NOMO-1 (cell line): ENCODE results near the gene RTCB.

Experiments
- DNase-seq, 2 experiments: peaks; one replicate each; lab custom pipeline; 2025; ENCODE audit not compliant: unreplicated experiment in 2 of 2; lab: John Stamatoyannopoulos, UW

RTCB gene

GRCh38 chr22:32411829-32412592 is at the start of gene RTCB:
TSS of gene RTCB (minus strand) at chr22:32412247. CDS start at chr22:32412156, 91 bp downstream.
- peak; percentile 80 to 81 for DNase-seq

- DNase-seq = no peak
These were observed 45.0 kb upstream of the RTCB start for GRCh38 chr22:32457031-32457430.

- DNase-seq = no peak
These were observed 36.9 kb upstream of the RTCB start for GRCh38 chr22:32448980-32449379.

- no peak for DNase-seq
These were observed 34.3 kb upstream of the RTCB start for GRCh38 chr22:32446321-32446720.

- no peak for DNase-seq
These were observed 32.0 kb upstream of the RTCB start for GRCh38 chr22:32444068-32444467.

GRCh38 chr22:32430352-32430751 is 18.3 kb upstream of the RTCB start:
- no peak for DNase-seq

GRCh38 chr22:32426881-32427280 is 14.8 kb upstream of the RTCB start:
- DNase-seq = no peak

GRCh38 chr22:32423664-32424063 is 11.6 kb upstream of the RTCB start:
- no peak for DNase-seq

- no peak for DNase-seq
These were observed 10.0 kb upstream of the RTCB start for GRCh38 chr22:32422062-32422461.

- DNase-seq = no peak
These were observed 9.4 kb upstream of the RTCB start for GRCh38 chr22:32421484-32421883.

GRCh38 chr22:32417906-32418305 is 5.9 kb upstream of the RTCB start:
- DNase-seq = no peak

GRCh38 chr22:32416556-32417085 is 4.6 kb upstream of the RTCB start:
- no peak for DNase-seq

GRCh38 chr22:32414191-32414590 is 2.1 kb upstream of the RTCB start:
- no peak for DNase-seq

GRCh38 chr22:32413719-32414118 is 1.7 kb upstream of the RTCB start:
- DNase-seq = no peak

GRCh38 chr22:32411402-32411801 is 645 bp downstream of the RTCB start:
- DNase-seq = no peak

GRCh38 chr22:32410459-32410858 is 1.6 kb downstream of the RTCB start:
- DNase-seq = no peak

GRCh38 chr22:32409977-32410376 is 2.1 kb downstream of the RTCB start:
- DNase-seq = no peak

GRCh38 chr22:32407936-32408335 is 4.1 kb downstream of the RTCB start:
- DNase-seq = no peak

- peak; percentile 53 to 78 for DNase-seq
These were observed 4.7 kb downstream of the RTCB start for GRCh38 chr22:32407312-32407711.

GRCh38 chr22:32404021-32404420 is 8.0 kb downstream of the RTCB start:
- no peak for DNase-seq

GRCh38 chr22:32401486-32401885 is 10.6 kb downstream of the RTCB start:
- no peak for DNase-seq

GRCh38 chr22:32396746-32397145 is 15.3 kb downstream of the RTCB start:
- DNase-seq = no peak

- DNase-seq = no peak
These were observed 15.8 kb downstream of the RTCB start for GRCh38 chr22:32396255-32396654.
